IgD-negative memory B cell (primary cell): ENCODE results near the gene CASP9. TPM values are rescaled to one million over a fixed set of nuclear protein-coding genes. Genes with fewer than 3 reads are reported as not detected.
"Not testable (repeated sequence)": the region's sequence is repeated elsewhere in the genome, so short reads cannot be mapped to it uniquely, and the experiment has no call there.

Source experiments
- H3K27ac Mint-ChIP-seq, 3 donors: one replicate each; pipeline ENCODE4 v1.8.0; 2020 to 2022; ENCODE audit warnings: mild to moderate bottlenecking in 3 of 3, mixed read lengths in 3 of 3, moderate library complexity in 1 of 3
- H3K27me3 Mint-ChIP-seq: one replicate; pipeline ENCODE4 v1.8.0; 2021; ENCODE audit warnings: mixed read lengths
- H3K36me3 Mint-ChIP-seq: one replicate; pipeline ENCODE4 v1.8.0; 2020; ENCODE audit warnings: mild to moderate bottlenecking, mixed read lengths
- H3K4me1 Mint-ChIP-seq, 3 donors: one replicate each; pipeline ENCODE4 v1.8.0; 2020 to 2022; ENCODE audit warnings: mixed read lengths in 3 of 3, mild to moderate bottlenecking in 1 of 3
- H3K4me3 Mint-ChIP-seq, 4 donors: one replicate each; pipeline ENCODE4 v1.8.0; 2020 to 2022; ENCODE audit warnings: mild to moderate bottlenecking in 4 of 4, mixed read lengths in 4 of 4, moderate library complexity in 3 of 4
- H3K9me3 Mint-ChIP-seq, 3 donors: one replicate each; pipeline ENCODE4 v1.8.0; 2020 to 2021; ENCODE audit warnings: mixed read lengths in 3 of 3, mild to moderate bottlenecking in 1 of 3
- polyA plus RNA-seq: library from polyadenylated mRNA; unstranded; fragments of 300-500 nt; fragmentation: Illumina TruSeq; gene quantifications from one replicate; pipeline ENCODE4 v1.2.3, GENCODE V29; 2021

CASP9 gene
- polyA plus RNA-seq, 1 donor from 2014 or later = 16.9 TPM

GRCh38 chr1:15541231-15541792, 17.3 kb upstream of the CASP9 start:
- Mint-ChIP-seq H3K36me3 (peaks cover 8% of the 10 kb centered on the region), H3K4me1 (peaks cover 0 to 5% (median 2%) of the 10 kb centered on the region in 3 donors), H3K27me3 (no peaks in the 10 kb centered on the region), H3K27ac (peak overlapping the region in 1 of 3 donors; percentile 9), H3K4me3 (no peak overlapping the region), H3K9me3 (no peaks in the 10 kb centered on the region)

GRCh38 chr1:15540186-15540585, 16.2 kb upstream of the CASP9 start:
- Mint-ChIP-seq H3K36me3 (peaks cover 8% of the 10 kb centered on the region), H3K27me3 (no peaks in the 10 kb centered on the region), H3K9me3 (no peaks in the 10 kb centered on the region), H3K27ac (peak overlapping the region in 1 of 3 donors; percentile 22), H3K4me1 (peaks cover 0 to 5% (median 2%) of the 10 kb centered on the region in 3 donors), H3K4me3 (no peak overlapping the region)

- Mint-ChIP-seq H3K9me3 (no peaks in the 10 kb centered on the region), H3K4me1 (peaks cover 0 to 5% (median 2%) of the 10 kb centered on the region in 3 donors), H3K27ac (no peak overlapping the region), H3K36me3 (peaks cover 8% of the 10 kb centered on the region), H3K27me3 (no peaks in the 10 kb centered on the region), H3K4me3 (no peak overlapping the region)
These were observed 14.8 kb upstream of the CASP9 start for GRCh38 chr1:15538771-15539170.

GRCh38 chr1:15531682-15532081, 7.7 kb upstream of the CASP9 start:
- Mint-ChIP-seq H3K27ac (no peak overlapping the region), H3K36me3 (no peaks in the 10 kb centered on the region), H3K27me3 (no peaks in the 10 kb centered on the region), H3K9me3 (no peaks in the 10 kb centered on the region), H3K4me3 (peak overlapping the region in 1 of 4 donors; percentile 21), H3K4me1 (peaks cover 14 to 23% (median 16%) of the 10 kb centered on the region in 3 donors)

- H3K27ac Mint-ChIP-seq = peak overlapping the region in 1 of 3 donors; percentile 3
- peaks cover 19 to 26% (median 20%) of the 10 kb centered on the region in 3 donors for H3K4me1 Mint-ChIP-seq
- no peaks in the 10 kb centered on the region for H3K9me3 Mint-ChIP-seq
- peak overlapping the region in 2 of 4 donors; percentile 19 to 21 for H3K4me3 Mint-ChIP-seq
- H3K36me3 Mint-ChIP-seq = no peaks in the 10 kb centered on the region
- no peaks in the 10 kb centered on the region for H3K27me3 Mint-ChIP-seq
These were observed 7.0 kb upstream of the CASP9 start for GRCh38 chr1:15531003-15531402.

GRCh38 chr1:15526490-15527339, 2.7 kb upstream of the CASP9 start, which contains the start of gene DNAJC16:
TSS of gene DNAJC16 (plus strand) at chr1:15526848. CDS start at chr1:15529106, 2,258 bp downstream.
- peaks cover 21 to 39% (median 27%) of the 10 kb centered on the region in 3 donors for H3K4me1 Mint-ChIP-seq
- H3K4me3 Mint-ChIP-seq = peak within 1 kb of the TSS; percentile 77 to 99 (median 96)
- no peaks in the 10 kb centered on the region for H3K27me3 Mint-ChIP-seq
- H3K36me3 Mint-ChIP-seq = no peaks in the 10 kb centered on the region
- H3K27ac Mint-ChIP-seq = peak within 1 kb of the TSS; percentile 87 to 100 (median 100)
- no peaks in the 10 kb centered on the region for H3K9me3 Mint-ChIP-seq

- no peaks in the 10 kb centered on the region for H3K9me3 Mint-ChIP-seq
- no peaks in the 10 kb centered on the region for H3K36me3 Mint-ChIP-seq
These were observed 2.0 kb upstream of the CASP9 start for GRCh38 chr1:15526021-15526489.

GRCh38 chr1:15525050-15526020, 1.3 kb upstream of the CASP9 start:
- no peaks in the 10 kb centered on the region for H3K36me3 Mint-ChIP-seq
- H3K27me3 Mint-ChIP-seq = no peaks in the 10 kb centered on the region
- no peaks in the 10 kb centered on the region for H3K9me3 Mint-ChIP-seq
- H3K4me1 Mint-ChIP-seq = peaks cover 18 to 36% (median 29%) of the 10 kb centered on the region in 3 donors
- peak overlapping the region; percentile 77 to 99 (median 96) for H3K4me3 Mint-ChIP-seq
- H3K27ac Mint-ChIP-seq = peak overlapping the region; percentile 87 to 100 (median 100)

More at GRCh38 chr1:15526021-15526489, 2.0 kb upstream of the CASP9 start:
- Mint-ChIP-seq H3K4me3 (peak overlapping the region; percentile 77 to 99 (median 96)), H3K27me3 (no peaks in the 10 kb centered on the region), H3K4me1 (peaks cover 18 to 38% (median 29%) of the 10 kb centered on the region in 3 donors), H3K27ac (peak overlapping the region; percentile 87 to 100 (median 100))

GRCh38 chr1:15524283-15525049, 451 bp upstream of the CASP9 start:
- Mint-ChIP-seq H3K36me3 (no peaks in the 10 kb centered on the region), H3K9me3 (no peaks in the 10 kb centered on the region), H3K27ac (peak overlapping the region; percentile 87 to 100 (median 100)), H3K27me3 (no peaks in the 10 kb centered on the region), H3K4me3 (peak overlapping the region; percentile 77 to 99 (median 96)), H3K4me1 (peaks cover 18 to 36% (median 27%) of the 10 kb centered on the region in 3 donors)

- Mint-ChIP-seq H3K27ac (peak overlapping the region; percentile 87 to 100 (median 93)), H3K27me3 (no peaks in the 10 kb centered on the region), H3K36me3 (peaks cover 2% of the 10 kb centered on the region), H3K4me3 (peak overlapping the region; percentile 77 to 99 (median 96)), H3K9me3 (no peaks in the 10 kb centered on the region), H3K4me1 (peaks cover 20 to 35% (median 25%) of the 10 kb centered on the region in 3 donors)
These were observed 653 bp downstream of the CASP9 start for GRCh38 chr1:15523104-15524020.

- Mint-ChIP-seq H3K27ac (peak overlapping the region in 2 of 3 donors; percentile 87 to 100), H3K36me3 (peaks cover 2% of the 10 kb centered on the region), H3K9me3 (no peaks in the 10 kb centered on the region), H3K4me3 (peak overlapping the region in 3 of 4 donors; percentile 25 to 77 (median 43)), H3K4me1 (peaks cover 22 to 30% (median 22%) of the 10 kb centered on the region in 3 donors), H3K27me3 (no peaks in the 10 kb centered on the region)
These were observed 1.5 kb downstream of the CASP9 start for GRCh38 chr1:15522551-15522950.

GRCh38 chr1:15521206-15521906, 2.7 kb downstream of the CASP9 start:
- H3K36me3 Mint-ChIP-seq, H3K4me3 Mint-ChIP-seq, H3K27me3 Mint-ChIP-seq, H3K9me3 Mint-ChIP-seq: not testable (repeated sequence)
- Mint-ChIP-seq H3K4me1 (peaks cover 24 to 33% (median 25%) of the 10 kb centered on the region in 3 donors), H3K27ac (peak overlapping the region in 1 of 3 donors; percentile 10)
